GM12891 (cell line): ENCODE results near the gene SPOCK1.

Experiments used
- POLR2A ChIP-seq: IDR thresholded peaks from 2 replicates; pipeline ENCODE4 v1.6.1; 2011; ENCODE audit warnings: low read depth, low read length, control low read depth
- POLR2AphosphoS5 ChIP-seq: IDR thresholded peaks from 2 replicates; pipeline ENCODE4 v1.6.1; 2011; ENCODE audit warnings: low read depth, low read length, control low read depth
- TAF1 ChIP-seq: IDR thresholded peaks from 2 replicates; pipeline ENCODE4 v1.6.1; 2011; ENCODE audit warnings: low read depth, low read length, control low read depth

- TF ChIP-seq POLR2A: no peak
- TF ChIP-seq POLR2AphosphoS5: no peak
- no peak for TF ChIP-seq TAF1
Observed at GRCh38 chr5:137516961-137517360, 17.8 kb upstream of the SPOCK1 start.
